NCI-H774 (cell line): ENCODE results near the gene TNFRSF1B.

ENCODE experiments used
- DNase-seq: peaks from one replicate; lab custom pipeline; 2025; lab: John Stamatoyannopoulos, UW

TNFRSF1B gene

DNA sequence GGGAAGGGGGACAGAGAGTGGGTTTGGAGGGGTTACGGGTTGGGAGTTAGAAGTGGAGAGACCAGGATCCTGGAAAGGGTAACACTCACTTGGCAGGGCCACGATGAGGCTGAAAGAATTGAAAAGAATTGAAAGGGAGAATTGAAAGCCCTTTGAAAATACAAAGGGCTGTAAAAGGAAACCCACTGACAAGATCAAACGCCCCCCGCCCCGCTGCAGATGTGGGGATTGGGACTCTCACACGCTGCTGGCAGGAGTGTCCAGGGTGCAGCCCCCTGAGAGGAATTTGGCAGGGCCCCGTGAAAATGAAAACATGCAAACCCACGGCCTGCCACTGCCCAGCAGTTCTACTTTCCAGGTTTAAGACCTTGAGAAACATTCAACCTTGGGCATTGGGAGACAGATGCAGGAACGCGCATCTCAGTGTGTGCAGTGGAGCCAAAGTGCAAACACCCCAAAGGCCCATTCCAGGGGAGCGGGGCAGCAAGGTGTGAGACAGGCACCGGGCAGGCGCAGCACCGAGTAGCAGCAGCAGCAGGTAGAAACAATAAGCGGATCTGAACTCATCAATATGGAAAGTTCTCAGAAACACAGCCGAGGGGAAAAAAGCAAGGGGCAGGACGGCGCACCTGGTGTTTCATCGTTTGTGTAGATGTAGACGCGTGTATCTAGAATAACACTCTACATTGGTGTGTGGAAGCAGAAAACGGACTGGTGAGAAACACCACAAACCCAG, 8.3 kb upstream of the TNFRSF1B start:
- no peak for DNase-seq

DNA sequence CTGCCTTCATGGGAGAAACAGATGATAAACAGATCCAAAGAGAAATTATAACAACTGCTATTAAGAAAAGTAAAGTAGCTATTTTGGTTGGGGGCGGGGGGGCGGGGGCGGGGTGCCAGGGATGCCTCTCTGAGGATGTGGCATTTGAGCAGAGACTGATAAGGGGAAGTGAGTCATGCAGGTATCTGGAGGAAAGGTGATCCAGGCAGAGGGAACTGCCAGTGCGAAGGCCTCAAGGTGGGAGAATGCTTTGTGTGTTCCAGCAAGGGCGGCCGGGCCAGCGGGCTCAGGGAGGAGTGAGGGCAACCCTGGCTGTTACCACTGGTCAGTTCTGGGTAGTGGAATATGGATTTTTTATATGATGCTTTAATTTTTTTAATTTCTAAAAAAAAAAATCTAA, 7.0 kb upstream of the TNFRSF1B start:
- no peak for DNase-seq

DNA sequence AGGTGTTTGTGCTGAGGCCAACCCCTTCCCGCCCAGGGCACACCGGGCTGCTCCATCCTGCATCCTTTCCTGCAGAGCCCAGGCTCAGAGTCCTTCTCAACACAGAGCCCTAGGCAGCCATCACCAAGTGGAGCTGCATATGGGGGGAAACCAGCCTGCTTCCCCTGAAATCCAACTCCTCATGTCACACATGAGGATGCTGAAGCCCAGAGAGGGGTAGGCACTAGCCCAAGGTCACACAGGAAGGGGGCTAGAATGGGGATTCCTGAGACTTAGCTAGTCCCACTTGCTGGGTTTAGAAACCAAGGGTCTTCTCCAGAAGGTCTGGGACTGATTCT, 5.5 kb upstream of the TNFRSF1B start:
- DNase-seq, result no peak

DNA sequence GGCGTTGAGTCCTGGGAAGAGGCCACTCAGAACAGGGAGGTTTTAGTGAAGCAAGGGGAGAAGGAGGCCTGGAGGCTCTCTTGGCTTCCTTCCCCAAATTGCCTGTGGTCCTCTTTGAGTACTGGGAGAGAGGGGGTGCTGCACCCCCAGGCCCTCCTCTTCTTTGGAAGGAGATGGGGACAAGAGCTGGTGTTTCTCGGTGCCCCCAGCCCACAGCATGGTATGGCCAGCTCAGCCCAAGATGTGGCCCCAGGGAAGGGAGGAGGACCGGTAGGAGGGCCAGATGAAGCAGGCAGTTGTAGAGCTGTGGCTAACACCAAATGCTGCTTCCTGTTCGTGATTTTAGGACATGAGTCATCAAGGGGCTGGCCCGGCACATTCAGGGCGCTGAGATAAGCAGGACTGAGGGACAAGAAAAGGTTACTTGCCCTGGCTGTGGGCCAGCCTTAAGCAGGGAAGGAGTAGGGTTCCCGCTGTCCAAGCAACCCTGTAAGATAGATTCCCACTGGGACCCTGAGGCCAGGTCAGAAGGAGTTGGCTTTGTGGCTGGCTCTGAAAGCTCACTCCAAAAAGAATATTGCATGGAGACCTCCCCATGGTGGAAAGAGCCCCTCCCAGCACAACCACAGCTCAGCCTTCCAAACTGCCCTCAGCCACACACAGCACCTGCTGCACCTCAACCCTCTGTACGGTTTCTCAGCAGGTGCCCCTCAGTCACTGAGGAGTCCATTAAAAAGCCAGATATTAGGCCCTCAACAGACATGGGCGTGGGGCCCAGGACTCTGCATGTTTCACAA, 4.9 kb upstream of the TNFRSF1B start:
- no peak for DNase-seq

DNA sequence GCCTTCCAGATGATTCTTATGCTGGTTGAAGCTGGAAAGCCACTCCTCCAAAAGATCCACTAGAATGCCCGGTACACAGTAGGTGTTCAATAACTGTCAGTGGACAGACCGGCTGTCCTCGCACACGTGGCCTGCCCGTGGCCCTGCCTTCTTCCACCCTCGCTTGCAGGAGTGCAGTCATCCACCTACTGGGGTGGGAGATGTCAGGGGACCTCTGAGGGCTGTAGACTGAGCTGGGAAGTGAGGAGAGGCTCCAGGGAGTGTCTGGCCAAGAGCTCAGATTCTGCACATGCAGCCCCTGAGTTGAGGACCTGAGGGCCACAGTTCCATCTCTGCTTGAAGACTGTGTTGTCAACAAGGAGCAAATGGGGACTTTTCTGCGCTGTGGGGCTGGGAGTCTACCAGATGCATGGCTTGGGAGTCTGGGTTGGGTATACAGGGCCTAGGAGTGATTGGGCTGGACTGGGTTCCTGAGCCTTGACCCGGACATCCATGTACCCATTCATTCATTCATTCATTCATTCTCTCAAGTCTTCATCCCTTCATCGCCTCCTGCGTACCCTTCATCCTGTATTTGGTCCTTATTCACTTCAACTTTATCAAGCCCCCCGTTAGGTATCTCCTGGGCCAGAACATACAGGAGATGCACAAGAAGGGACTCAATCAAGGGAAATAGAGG, 4.2 kb upstream of the TNFRSF1B start:
- no peak for DNase-seq

DNA sequence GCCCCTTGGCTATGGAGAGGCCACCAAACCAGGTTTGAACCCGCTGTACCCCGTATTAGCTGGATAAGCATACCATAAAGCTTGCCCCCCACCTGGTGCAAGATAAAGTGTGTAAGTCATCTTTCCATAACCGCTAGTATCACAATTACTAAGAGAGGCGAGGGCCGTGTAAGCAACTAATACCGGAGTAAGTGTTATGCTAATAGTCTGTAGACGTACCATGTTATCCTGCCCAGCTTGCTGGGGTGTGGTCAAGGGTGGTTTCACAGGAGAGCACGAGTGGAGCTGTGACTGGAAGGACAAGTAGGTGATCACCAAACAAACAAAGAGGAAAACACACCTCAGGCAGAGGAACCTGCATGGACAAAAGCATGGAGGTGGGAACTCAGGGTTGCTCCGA, 3.6 kb upstream of the TNFRSF1B start:
- no peak for DNase-seq

DNA sequence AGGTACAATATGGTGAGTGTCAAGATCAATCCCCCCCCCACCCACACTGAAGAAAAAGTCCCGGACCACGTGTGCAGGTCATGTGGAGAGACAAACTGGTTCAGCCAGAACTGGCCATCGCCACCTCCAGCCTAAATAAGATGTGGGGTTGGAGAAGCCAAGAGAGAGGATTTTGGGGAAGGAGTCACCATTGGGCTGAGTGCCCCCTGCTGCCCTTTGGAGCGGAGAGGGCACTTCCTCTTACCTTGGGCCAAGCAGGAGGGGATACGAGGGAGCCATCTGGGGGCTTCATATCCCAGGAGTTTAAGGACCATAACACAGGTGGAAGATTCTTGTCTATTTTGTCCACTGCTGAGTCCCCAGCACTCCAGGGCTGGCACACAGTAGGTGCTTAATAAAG, 2.6 kb upstream of the TNFRSF1B start:
- no peak for DNase-seq

DNA sequence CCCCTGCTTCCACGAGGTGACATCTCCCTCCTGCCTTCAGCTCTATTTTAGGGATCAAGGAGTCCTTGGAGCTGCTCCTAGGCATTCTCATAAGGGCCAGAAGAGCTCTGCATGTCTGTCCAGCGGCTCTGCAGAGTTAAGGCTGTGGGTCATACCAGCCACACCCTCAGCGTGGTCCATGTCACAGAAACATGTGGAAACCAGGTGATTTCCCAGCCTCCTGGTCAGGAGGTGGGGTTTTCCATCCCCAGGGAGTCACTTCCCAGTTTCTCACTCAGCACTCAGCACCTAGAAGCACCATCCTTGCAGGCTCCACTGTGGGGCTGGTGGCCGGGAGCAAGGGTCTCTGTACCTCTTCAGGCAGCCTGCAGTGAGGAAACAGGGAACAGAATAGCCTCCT, 1.4 kb upstream of the TNFRSF1B start:
- DNase-seq, result no peak

DNA sequence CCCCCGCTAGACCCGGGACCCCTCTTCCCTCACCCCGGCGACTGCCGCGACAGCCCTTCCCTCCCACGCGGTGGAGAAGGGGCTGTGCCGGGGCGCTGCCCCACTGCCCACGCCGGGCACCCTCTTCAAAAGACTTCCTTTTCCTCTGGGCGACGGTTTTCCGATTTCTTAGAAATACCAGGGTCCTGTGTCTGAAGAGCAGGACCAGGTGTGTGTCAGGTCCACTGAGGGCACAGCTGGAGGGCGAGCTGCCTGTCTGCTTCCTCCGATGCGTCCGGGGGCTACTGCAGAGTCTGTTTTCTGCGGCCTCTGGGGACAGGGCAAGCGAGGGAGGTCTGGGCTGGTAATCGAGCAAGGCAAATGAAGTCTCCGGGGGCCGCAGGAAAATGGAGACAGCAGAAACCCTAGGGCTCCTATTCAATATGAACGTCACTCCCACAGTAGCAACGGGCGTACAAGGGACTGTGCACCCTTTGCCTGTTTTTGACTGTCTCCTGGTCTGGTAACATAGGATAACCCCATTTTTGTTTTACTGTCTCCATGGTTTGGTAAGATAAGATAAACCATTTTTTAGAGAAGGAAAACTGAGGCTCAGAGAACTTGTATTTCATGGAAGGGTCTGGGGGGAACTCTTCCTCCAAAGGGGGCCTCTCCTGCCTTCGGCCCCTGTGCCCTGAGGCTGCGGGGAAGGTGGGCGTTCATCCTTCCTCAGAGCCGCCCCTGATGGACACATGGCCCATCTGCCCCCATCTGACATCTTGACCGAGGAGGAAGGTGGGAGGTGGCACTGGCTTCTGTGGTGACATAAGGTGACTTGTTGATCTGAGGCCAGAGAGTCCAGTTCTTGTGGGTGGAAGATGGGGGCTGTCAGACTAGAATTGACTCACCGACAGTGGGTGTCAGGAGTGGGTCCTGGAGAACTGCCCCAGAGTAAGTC, 970 bp downstream of the TNFRSF1B start:
- no peak for DNase-seq

DNA sequence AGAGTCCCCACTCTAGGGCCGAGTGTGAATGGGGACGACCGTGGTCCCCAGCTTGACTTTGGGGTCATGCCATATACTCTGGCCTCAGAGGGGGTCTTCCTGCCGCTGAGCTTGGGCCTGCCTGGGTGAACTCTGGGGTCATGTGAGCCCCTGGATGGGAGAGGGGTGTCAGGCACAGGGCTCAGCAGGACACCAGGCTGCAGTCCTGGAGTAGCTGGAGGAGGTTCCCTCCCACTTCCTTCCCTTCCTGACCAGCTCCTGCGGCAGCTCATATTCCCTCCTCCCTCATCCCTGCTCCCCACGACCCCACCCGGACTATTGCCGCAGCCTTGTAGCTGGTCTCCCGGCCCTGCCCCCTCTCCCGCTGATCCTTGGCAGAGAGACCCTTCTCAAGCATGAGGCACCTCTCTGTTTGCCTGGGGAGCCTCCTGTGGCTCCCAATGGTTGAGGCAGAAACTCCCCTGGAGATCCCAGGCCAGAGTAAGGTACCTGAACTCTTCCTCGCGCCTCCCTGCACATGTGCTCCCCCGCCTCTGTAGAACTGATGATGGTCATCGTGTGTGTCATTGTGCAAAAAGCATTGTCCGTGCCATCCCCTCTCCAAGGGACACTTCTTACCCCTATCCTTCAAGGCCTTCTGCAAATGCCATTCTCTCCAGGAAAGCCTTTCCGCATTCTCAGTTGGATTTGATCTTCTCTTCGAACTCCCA, 1.8 kb downstream of the TNFRSF1B start:
- no peak for DNase-seq

DNA sequence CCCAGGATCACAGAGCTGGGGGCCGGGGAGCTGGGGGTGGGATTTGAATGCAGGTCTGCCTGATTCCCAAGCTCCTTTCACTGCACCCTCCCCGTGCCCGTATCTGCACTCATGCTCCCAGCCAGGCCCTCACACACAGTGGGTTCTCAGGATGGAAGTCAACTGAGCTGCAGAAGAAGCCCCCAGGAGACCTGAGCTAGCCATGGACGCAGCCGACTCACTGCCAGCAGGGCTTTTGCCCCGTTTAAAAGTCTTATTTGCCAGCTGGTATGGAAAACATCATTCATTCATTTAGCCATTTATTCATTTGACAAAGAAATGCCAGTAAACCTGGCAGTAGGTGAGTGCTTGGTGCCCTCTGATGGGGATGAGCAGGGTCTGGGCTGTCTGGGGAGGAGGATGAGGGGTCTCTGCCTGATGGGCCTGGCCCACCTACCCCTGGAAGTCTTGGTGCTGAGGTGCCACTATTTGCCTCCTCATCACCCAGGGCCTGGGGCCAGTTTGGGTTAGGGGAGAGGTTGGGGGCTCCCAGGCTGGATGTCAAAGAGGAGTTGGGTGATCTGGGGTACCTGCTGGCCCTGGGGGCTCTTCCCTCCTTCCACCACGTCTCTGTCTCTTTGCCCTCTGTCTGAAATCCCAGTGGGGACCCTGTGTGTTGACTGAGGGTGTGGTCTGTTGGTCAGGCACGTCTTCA, 2.8 kb downstream of the TNFRSF1B start:
- no peak for DNase-seq

DNA sequence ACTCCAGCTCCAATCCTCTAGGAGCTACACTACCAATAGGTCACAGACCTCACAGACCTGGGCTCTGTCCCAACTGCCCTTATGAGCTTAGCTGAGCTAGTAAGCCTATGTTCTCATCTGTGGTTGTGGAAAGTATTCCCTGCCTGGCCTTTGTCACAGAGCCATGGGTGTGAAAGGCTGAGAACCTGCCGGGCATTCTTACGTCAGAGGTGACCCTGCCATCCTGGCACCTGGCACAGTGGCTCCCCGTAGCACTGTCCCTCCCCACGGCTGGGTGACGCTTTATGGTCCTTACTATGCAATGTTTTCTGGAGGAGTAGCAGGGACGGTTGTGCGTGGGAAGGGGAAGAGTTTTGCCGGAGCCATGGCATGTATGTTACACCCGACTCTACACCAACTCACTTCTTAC, 3.5 kb downstream of the TNFRSF1B start:
- DNase-seq, result no peak

DNA sequence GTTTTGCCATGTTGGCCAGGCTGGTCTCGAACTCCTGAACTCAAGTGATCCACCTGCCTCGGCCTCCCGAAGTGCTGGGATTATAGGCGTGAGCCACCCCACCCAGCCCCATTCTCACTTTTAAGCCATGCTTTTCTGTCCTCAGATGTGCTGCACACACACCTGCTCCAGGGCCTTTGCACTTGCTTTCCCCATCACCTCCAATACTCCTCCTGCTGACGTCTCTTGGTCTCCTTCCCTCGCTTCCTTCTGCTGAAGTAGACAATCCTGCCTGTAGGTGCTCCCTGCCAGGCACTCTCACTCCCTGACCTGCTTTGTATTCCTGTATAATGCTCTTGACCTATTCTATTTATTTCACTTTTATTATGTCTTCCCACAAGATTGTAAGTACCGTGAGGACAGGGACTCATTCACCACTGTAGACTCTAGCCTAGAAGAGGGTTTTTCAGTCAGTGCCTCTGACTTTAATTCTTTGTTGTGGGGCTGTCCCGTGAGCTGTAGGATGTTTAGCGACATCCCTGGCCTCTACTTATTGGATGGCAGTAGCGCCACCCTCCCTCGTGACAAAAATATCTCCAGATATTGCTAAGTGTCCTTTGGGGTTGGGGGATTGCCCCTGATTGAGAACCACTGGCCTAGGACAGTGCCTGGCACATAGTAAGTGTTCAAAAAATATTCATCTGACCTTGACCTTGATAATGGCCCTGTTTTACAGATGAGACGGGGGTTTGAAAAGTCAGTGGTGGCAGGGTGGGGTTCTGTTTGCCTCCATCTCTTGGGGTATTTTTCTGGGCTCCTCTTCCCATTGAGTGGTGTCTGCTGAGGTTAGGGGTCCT, 4.6 kb downstream of the TNFRSF1B start:
- no peak for DNase-seq

DNA sequence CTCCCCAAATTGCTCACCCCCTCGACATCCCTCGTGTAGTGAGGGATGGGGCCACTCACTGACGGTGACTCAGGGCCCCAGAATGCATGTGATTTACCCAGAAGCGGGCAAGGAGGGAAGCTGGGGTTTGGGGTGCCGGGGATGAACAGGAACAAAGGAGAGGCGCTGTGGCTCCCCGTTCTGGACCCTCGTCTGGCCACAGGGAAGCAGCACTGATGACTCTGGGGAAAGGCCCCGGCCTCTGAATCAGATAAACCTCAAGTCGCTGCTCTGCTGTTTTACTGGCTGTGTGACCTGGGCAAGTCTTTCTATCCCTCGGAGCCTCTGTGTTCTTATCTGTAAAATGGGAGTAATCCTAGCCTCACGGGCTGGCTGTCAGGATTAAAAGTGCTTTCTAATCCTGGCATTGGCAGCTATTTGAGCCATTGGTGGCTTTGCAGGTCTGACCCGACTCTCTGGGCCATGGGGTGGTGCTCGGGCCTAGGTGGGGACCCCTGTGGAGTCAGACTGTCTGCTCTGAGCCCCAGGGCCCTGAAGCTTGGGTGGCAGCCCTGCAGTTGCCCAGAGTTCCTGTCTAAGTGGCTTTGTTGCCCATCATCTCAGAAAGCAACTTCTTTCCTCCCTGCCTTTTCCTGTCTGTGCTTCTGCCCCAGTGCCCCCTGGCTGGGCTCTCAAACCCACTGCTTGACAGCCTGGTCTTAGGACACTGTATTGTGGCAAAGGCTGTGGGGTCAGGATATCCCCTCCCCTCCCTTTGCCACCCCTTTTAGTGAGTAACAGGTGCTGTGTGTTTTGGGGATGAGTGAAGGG, 5.5 kb downstream of the TNFRSF1B start:
- no peak for DNase-seq

DNA sequence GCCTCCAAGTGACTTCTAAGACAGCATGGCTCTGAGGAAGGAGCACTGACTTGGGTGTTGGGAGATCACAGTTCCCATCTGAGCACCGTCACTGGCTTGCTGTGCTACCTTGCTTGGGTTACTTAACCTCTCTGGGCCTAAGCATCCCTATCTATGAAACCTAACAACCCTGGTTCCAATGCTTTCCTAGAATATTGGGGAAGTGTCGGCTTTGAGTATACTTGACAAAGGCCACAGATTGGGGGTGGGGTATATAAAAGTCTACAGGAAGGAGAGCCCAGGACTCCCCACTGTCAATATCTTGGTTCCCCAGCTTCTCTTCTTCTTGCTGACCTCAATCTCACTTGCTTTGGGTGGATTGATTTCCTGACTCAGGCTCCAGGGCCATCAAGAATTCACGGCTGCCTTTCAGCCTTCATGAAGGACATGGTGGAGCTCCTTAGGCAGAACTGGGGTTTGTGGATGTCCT, 6.3 kb downstream of the TNFRSF1B start:
- no peak for DNase-seq

DNA sequence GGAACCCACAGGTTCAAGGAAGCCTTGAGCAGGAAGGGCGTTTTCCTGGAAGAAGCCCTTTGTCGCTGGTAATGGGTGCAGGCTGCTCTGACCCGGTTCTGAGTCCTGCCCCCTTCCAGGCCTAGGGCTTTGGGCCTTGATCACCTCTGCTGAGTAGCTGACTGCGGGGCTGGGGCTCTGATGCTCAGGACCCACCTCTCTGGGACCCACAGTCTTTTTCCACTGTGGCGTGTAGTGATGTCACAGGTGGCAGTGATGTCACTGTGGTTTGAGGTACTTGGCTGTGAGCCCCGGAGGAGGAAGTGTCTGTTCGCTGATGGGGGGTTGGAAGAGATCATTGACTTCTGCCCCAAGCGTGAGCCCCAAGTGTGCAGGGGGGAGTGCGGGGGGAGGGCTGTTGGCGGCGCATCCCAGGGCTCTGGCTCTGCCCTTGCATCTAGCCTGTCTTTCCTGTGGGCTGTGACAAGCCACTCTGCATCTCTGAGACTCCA, 6.9 kb downstream of the TNFRSF1B start:
- DNase-seq, result no peak

DNA sequence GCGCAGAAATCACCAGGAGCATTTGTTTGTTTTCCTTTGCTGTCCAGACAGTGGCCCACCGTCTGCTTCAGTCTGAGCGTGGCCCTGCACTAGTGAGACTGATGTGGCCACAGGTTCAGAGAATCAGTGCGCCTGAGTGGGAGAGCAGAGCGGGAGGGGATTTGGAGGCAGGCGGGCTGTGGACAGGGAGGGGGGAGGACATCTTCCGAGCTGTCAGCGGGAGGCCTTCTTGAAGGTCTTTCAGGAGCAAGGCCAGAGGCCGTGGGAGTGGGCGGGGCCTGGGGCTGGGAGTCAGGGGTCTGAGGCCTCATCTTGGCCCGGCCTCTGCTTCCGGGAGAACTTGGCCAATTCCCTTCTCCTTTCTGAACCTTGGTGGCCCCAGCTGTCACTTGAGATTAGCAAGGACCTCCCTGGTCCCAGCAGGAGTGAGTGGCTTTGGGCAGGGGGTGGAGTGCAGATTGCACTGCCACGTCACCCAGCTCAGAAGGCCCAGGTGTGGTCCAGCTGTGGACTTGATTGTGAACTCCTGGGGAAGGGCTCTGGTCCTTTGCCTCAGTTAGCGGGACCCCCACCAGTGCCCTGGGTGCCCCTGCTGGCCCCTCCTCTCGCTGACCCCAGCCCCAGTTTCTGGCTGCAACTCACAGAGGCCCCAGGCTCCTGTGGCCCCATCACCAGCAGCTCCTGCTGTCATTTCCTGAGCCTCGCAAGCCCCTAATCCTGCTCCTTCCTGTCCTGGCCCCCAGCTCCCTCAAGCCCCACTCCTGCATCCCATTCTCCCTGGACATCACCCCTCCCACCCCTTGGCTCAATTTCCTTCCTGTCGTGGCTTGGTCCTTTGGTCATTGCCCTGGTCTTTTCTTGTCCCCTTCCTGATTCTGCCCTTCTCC, 8.4 kb downstream of the TNFRSF1B start:
- no peak for DNase-seq
